GM12878 (cell line): ENCODE measurements around the gene RCN2. TPM values are rescaled to one million over a fixed set of nuclear protein-coding genes. Genes with fewer than 3 reads are reported as not detected.

ENCODE experiments used
- BHLHE40 ChIP-seq, 2 experiments: fragments of 450-650 bp in 1 of 2; IDR thresholded peaks; 2 replicates each; pipeline ENCODE4 v1.6.1; 2011 to 2017; ENCODE audit warnings: low read depth in 2 of 2, borderline replicate concordance in 1 of 2, improper control_type of control experiment in 1 of 2, low read length in 1 of 2, mild to moderate bottlenecking in 1 of 2
- CBX5 ChIP-seq: sonication (generic); IDR thresholded peaks from 2 replicates; pipeline ENCODE4 v1.6.1; 2016; ENCODE audit warnings: low read depth, moderate library complexity, mild to moderate bottlenecking, inconsistent platforms
- CREM ChIP-seq: IDR thresholded peaks from 2 replicates; pipeline ENCODE4 v1.6.1; 2014; ENCODE audit warnings: antibody characterized with exemption, low read depth
- E2F4 ChIP-seq: IDR thresholded peaks from 2 replicates; pipeline ENCODE4 v1.6.1; 2012; ENCODE audit warnings: low read depth, low read length, improper control_type of control experiment
- EED ChIP-seq: sonication (generic); IDR thresholded peaks from 2 replicates; pipeline ENCODE4 v1.6.1; 2016; ENCODE audit warnings: antibody characterized with exemption, low read depth
- GABPA ChIP-seq: IDR thresholded peaks from 2 replicates; pipeline ENCODE4 v1.6.1; 2014; ENCODE audit warnings: antibody characterized with exemption, low read depth, mild to moderate bottlenecking, inconsistent platforms
- GATAD2B ChIP-seq: fragments of 450-650 bp; conservative IDR thresholded peaks from 2 replicates; pipeline ENCODE4 v1.6.1; 2017; ENCODE audit warnings: low read depth, mild to moderate bottlenecking, moderate library complexity
- HDGF ChIP-seq: fragments of 450-650 bp; IDR thresholded peaks from 2 replicates; pipeline ENCODE4 v1.6.1; 2016; ENCODE audit warnings: antibody characterized with exemption
- IKZF2 ChIP-seq, 2 experiments: fragments of 450-650 bp; IDR thresholded peaks; 2 replicates each; pipeline ENCODE4 v1.6.1; 2017; ENCODE audit warnings: mild to moderate bottlenecking in 2 of 2, moderate library complexity in 2 of 2
- KAT2A ChIP-seq: conservative IDR thresholded peaks from 2 replicates; pipeline ENCODE4 v1.6.1; 2011; ENCODE audit warnings: low read depth, low read length; ENCODE audit not compliant: control insufficient read depth
- MEF2B ChIP-seq: fragments of 450-650 bp; IDR thresholded peaks from 2 replicates; pipeline ENCODE4 v1.6.1; 2018; ENCODE audit warnings: mild to moderate bottlenecking, moderate library complexity; ENCODE audit not compliant: partially characterized antibody, poor library complexity, severe bottlenecking
- MTA2 ChIP-seq: fragments of 450-650 bp; IDR thresholded peaks from 2 replicates; pipeline ENCODE4 v1.6.1; 2016; ENCODE audit warnings: low read depth, mild to moderate bottlenecking, moderate library complexity
- MYC ChIP-seq: IDR thresholded peaks from 2 replicates; pipeline ENCODE4 v1.6.1; 2011; ENCODE audit warnings: mild to moderate bottlenecking, low read length, moderate library complexity, inconsistent platforms; ENCODE audit not compliant: insufficient read depth, insufficient replicate concordance, insufficient read length, severe bottlenecking
- NBN ChIP-seq: fragments of 450-650 bp; IDR thresholded peaks from 2 replicates; pipeline ENCODE4 v1.6.1; 2016
- NFYB ChIP-seq: IDR thresholded peaks from 2 replicates; pipeline ENCODE4 v1.6.1; 2011; ENCODE audit warnings: low read depth, mild to moderate bottlenecking, low read length, improper control_type of control experiment, moderate library complexity; ENCODE audit not compliant: insufficient read depth
- RELA ChIP-seq: fragments of 450-650 bp; IDR thresholded peaks from 2 replicates; pipeline ENCODE4 v1.8.0; 2014; ENCODE audit warnings: borderline replicate concordance; ENCODE audit not compliant: partially characterized antibody
- SIX5 ChIP-seq: IDR thresholded peaks from 2 replicates; pipeline ENCODE4 v1.6.1; 2011; ENCODE audit warnings: mild to moderate bottlenecking, low read depth, low read length, moderate library complexity; ENCODE audit not compliant: severe bottlenecking
- TCF12 ChIP-seq: IDR thresholded peaks from 2 replicates; pipeline ENCODE4 v1.6.1; 2011; ENCODE audit warnings: low read depth, mild to moderate bottlenecking, low read length
- YY1 ChIP-seq: IDR thresholded peaks from 2 replicates; pipeline ENCODE4 v1.6.1; 2011; ENCODE audit warnings: low read depth, mild to moderate bottlenecking, low read length
- polyA plus RNA-seq, 11 experiments: library from polyadenylated mRNA; depleted of rRNA in 4 of 11; unstranded in 6 of 11; stranded (reverse) in 5 of 11; fragments of >200 nt; fragmentation: Nextera tagmentation in 4 of 11; fragmentation: Illumina TruSeq in 1 of 11; extraction: Ambion mirVana in 4 of 11; extraction: Trizol in 1 of 11; gene quantifications; 1 replicate in 1 of 11; 2 replicates in 10 of 11; pipeline versions ENCODE4 v1.2.1 to v1.2.3, GENCODE V29; 2011 to 2016; ENCODE audit warnings: inconsistent platforms in 2 of 11, missing spikeins in 2 of 11, low read depth in 1 of 11
- small RNA-seq: library from RNA; depleted of rRNA; stranded (forward); fragments of <200 nt; gene quantifications from one replicate; pipeline ENCODE3, GENCODE V24; 2014
- total RNA-seq, 4 experiments: library from RNA; depleted of rRNA in 3 of 4; stranded (reverse); fragments of >200 nt in 3 of 4; fragmentation: Illumina TruSeq in 1 of 4; extraction: Trizol in 1 of 4; gene quantifications; 2 replicates each; pipeline versions ENCODE4 v1.2.1 to v1.2.3, GENCODE V29; 2013 to 2021

The RCN2 gene
- total and polyA plus RNA-seq, 10 of the 15 experiments (the other 5 are each of a cell fraction or from before 2014, with no cell fraction given), result 4.9 to 41.0 (median 12.9) TPM

- no peak for TF ChIP-seq RELA
- TF ChIP-seq CREM, result 0 out of 2 replicates have a peak, but pooled peaks have one; percentile 22
- 0 out of 2 replicates have a peak, but pooled peaks have one; percentile 71 for TF ChIP-seq HDGF
- no peak; the same call in 1 of the 2 replicates for TF ChIP-seq NBN
- no peak for TF ChIP-seq E2F4
- TF ChIP-seq KAT2A, result no peak
- peak; percentile 41 for TF ChIP-seq MEF2B
- 0 out of 2 replicates have a peak, but pooled peaks have one; percentile 9 for TF ChIP-seq NFYB
- TF ChIP-seq GABPA, result no peak
- no peak for TF ChIP-seq CBX5
- TF ChIP-seq TCF12, result 0 out of 2 replicates have a peak, but pooled peaks have one; percentile 14
- TF ChIP-seq EED, result no peak; the same call in 1 of the 2 replicates
- peak in 1 of 2 experiments; percentile 60; a peak in 2 of 4 replicates for TF ChIP-seq IKZF2 (IDR thresholded peaks at IDR 0.05)
- TF ChIP-seq BHLHE40 (IDR thresholded peaks at IDR 0.05; ENCODE audit: borderline replicate concordance in 1 of 2, low read depth in 2 of 2, low read length in 1 of 2), result peak; percentile 37 to 62; a peak in 2 of 4 replicates
- TF ChIP-seq GATAD2B, result peak; percentile 62; the same call in 1 of the 2 replicates
- no peak for TF ChIP-seq YY1
- no peak for TF ChIP-seq SIX5
- TF ChIP-seq MTA2, result peak; percentile 33; the same call in 1 of the 2 replicates
- TF ChIP-seq MYC, result no peak
Measured at GRCh38 chr15:77002954-77003912, 71.7 kb downstream of the RCN2 start (continued).

Small RNAs within 50 kb of the gene (small RNA-seq; reads per million reads assigned to genes)
- gene RN7SL278P, result not detected

Other genes starting within 250 kb of the RCN2 start
- 4.1 and 5.6 TPM in 2 replicates for gene SCAPER, start 26.4 kb upstream of the RCN2 start, total RNA-seq (2014; rRNA removed)
- 5.4 and 6.2 TPM in 2 replicates for gene SCAPER, start 26.4 kb upstream of the RCN2 start, total RNA-seq (2014; rRNA removed; fragmentation: Illumina TruSeq; extraction: Trizol)
- gene SCAPER, start 26.4 kb upstream of the RCN2 start, total RNA-seq (2021), result 4.9 and 5.7 TPM in 2 replicates
- 1.9 and 2.1 TPM in 2 replicates for gene SCAPER, start 26.4 kb upstream of the RCN2 start, polyA plus RNA-seq (2011; rRNA removed)
- gene SCAPER, start 26.4 kb upstream of the RCN2 start, polyA plus RNA-seq (2014; fragmentation: Illumina TruSeq; extraction: Trizol), result 3.4 and 3.8 TPM in 2 replicates
- 1 to 10 TPM; 2.3 to 3.7 TPM for gene SCAPER, start 26.4 kb upstream of the RCN2 start, polyA plus RNA-seq (2014; fragmentation: Nextera tagmentation; extraction: Ambion mirVana)
- gene SCAPER, start 26.4 kb upstream of the RCN2 start, polyA plus RNA-seq (2014; rRNA removed), result 1.0 and 1.2 TPM in 2 replicates
- 1 to 10 TPM; 7.4 to 7.7 TPM for gene SCAPER, start 26.4 kb upstream of the RCN2 start, polyA plus RNA-seq (2016; fragmentation: Nextera tagmentation; extraction: Ambion mirVana)
- 20.1 and 22.6 TPM in 2 replicates for gene PSTPIP1, start 63.4 kb downstream of the RCN2 start, total RNA-seq (2014; rRNA removed)
- 11.2 and 12.0 TPM in 2 replicates for gene PSTPIP1, start 63.4 kb downstream of the RCN2 start, total RNA-seq (2014; rRNA removed; fragmentation: Illumina TruSeq; extraction: Trizol)
- gene PSTPIP1, start 63.4 kb downstream of the RCN2 start, total RNA-seq (2021), result 28.6 and 29.3 TPM in 2 replicates
- 2.4 and 3.9 TPM in 2 replicates for gene PSTPIP1, start 63.4 kb downstream of the RCN2 start, polyA plus RNA-seq (2011; rRNA removed)
- gene PSTPIP1, start 63.4 kb downstream of the RCN2 start, polyA plus RNA-seq (2014; fragmentation: Illumina TruSeq; extraction: Trizol), result 1.8 and 8.8 TPM in 2 replicates
- gene PSTPIP1, start 63.4 kb downstream of the RCN2 start, polyA plus RNA-seq (2014; fragmentation: Nextera tagmentation; extraction: Ambion mirVana), result 1 to 10 TPM in 1 of 2 experiments, under 1 TPM in 1; 0.50 to 5.7 TPM
- 23.8 and 23.9 TPM in 2 replicates for gene PSTPIP1, start 63.4 kb downstream of the RCN2 start, polyA plus RNA-seq (2014; rRNA removed)
- gene PSTPIP1, start 63.4 kb downstream of the RCN2 start, polyA plus RNA-seq (2016; fragmentation: Nextera tagmentation; extraction: Ambion mirVana), result 10 to 100 TPM; 17.8 to 19.0 TPM
- gene TSPAN3, start 139.4 kb downstream of the RCN2 start, total RNA-seq (2014; rRNA removed), result 59.0 and 63.0 TPM in 2 replicates
- gene TSPAN3, start 139.4 kb downstream of the RCN2 start, total RNA-seq (2014; rRNA removed; fragmentation: Illumina TruSeq; extraction: Trizol), result 52.8 and 55.4 TPM in 2 replicates
- 51.2 and 52.6 TPM in 2 replicates for gene TSPAN3, start 139.4 kb downstream of the RCN2 start, total RNA-seq (2021)
- 45.2 and 48.8 TPM in 2 replicates for gene TSPAN3, start 139.4 kb downstream of the RCN2 start, polyA plus RNA-seq (2011; rRNA removed)
- 60.4 and 78.2 TPM in 2 replicates for gene TSPAN3, start 139.4 kb downstream of the RCN2 start, polyA plus RNA-seq (2014; fragmentation: Illumina TruSeq; extraction: Trizol)
- gene TSPAN3, start 139.4 kb downstream of the RCN2 start, polyA plus RNA-seq (2014; fragmentation: Nextera tagmentation; extraction: Ambion mirVana), result 10 to 100 TPM; 18.9 to 31.7 TPM
- 59.4 and 64.0 TPM in 2 replicates for gene TSPAN3, start 139.4 kb downstream of the RCN2 start, polyA plus RNA-seq (2014; rRNA removed)
- gene TSPAN3, start 139.4 kb downstream of the RCN2 start, polyA plus RNA-seq (2016; fragmentation: Nextera tagmentation; extraction: Ambion mirVana), result 100 to 1,000 TPM; 103 to 114 TPM